Muscle layer of colon (tissue), 2 donors: Measurements from ENCODE around the gene RRAD.
"Not testable (repeated sequence)": the region's sequence is repeated elsewhere in the genome, so short reads cannot be mapped to it uniquely, and the experiment has no call there.

Experiments
- H3K27ac ChIP-seq: one replicate; pipeline ENCODE4 v1.7.0; 2013; ENCODE audit warnings: low read depth, mild to moderate bottlenecking, low read length, moderate library complexity
- H3K27me3 ChIP-seq, 2 donors: one replicate each; pipeline ENCODE4 v1.7.0; 2013; ENCODE audit warnings: low read length in 2 of 2, mild to moderate bottlenecking in 2 of 2; ENCODE audit not compliant: insufficient read depth in 2 of 2, control insufficient read depth in 1 of 2
- H3K36me3 ChIP-seq: one replicate; pipeline ENCODE4 v1.7.0; 2013; ENCODE audit warnings: mild to moderate bottlenecking, low read length; ENCODE audit not compliant: insufficient read depth
- H3K4me1 ChIP-seq: one replicate; pipeline ENCODE4 v1.7.0; 2013; ENCODE audit warnings: mild to moderate bottlenecking, low read length; ENCODE audit not compliant: insufficient read depth
- H3K4me3 ChIP-seq, 2 donors: one replicate each; pipeline ENCODE4 v1.7.0; 2013; ENCODE audit warnings: low read length in 2 of 2, low read depth in 1 of 2, mild to moderate bottlenecking in 1 of 2, moderate library complexity in 1 of 2
- H3K9ac ChIP-seq: one replicate; pipeline ENCODE4 v1.7.0; 2013; ENCODE audit warnings: low read length
- H3K9me3 ChIP-seq: one replicate; pipeline ENCODE4 v1.7.0; 2013; ENCODE audit warnings: mild to moderate bottlenecking, low read length
- donor health status: abdominal sarcoma.
- donor health status: Adenocarcinoma of cecum.

The RRAD gene

GRCh38 chr16:66959704-66960161 is 34.4 kb upstream of the RRAD start:
- no peaks in the 10 kb centered on the region for H3K9me3 ChIP-seq
- H3K36me3 ChIP-seq = no peaks in the 10 kb centered on the region
- no peak overlapping the region for H3K9ac ChIP-seq
- H3K27ac ChIP-seq = no peak overlapping the region
- no peaks in the 10 kb centered on the region for H3K4me1 ChIP-seq
- H3K27me3 ChIP-seq = no peaks in the 10 kb centered on the region
- no peak overlapping the region for H3K4me3 ChIP-seq

GRCh38 chr16:66958857-66959703 is 33.7 kb upstream of the RRAD start:
- Histone ChIP-seq H3K9me3 (no peaks in the 10 kb centered on the region), H3K27ac (no peak overlapping the region), H3K4me1 (no peaks in the 10 kb centered on the region), H3K9ac (no peak overlapping the region), H3K4me3 (no peak overlapping the region), H3K27me3 (no peaks in the 10 kb centered on the region), H3K36me3 (no peaks in the 10 kb centered on the region)

DNA sequence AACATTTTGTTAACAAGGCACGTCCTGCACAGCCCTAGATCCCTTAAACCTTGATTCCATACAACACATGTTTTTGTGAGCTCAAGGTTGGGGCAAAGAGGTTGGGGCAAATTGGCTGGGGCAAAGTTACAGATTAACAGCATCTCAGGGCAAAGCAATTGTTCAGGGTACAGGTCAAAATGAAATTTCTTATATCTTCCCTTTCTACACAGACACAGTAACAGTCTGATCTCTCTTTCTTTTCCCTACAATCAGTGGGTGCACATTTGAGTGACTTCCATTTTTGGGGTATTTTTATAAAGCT is 30.8 kb upstream of the RRAD start:
- not testable (repeated sequence) for H3K27ac ChIP-seq, H3K9ac ChIP-seq, H3K9me3 ChIP-seq, H3K36me3 ChIP-seq, H3K4me1 ChIP-seq, H3K4me3 ChIP-seq
- H3K27me3 ChIP-seq = peaks cover 6 to 11% of the 10 kb centered on the region in 2 donors

DNA sequence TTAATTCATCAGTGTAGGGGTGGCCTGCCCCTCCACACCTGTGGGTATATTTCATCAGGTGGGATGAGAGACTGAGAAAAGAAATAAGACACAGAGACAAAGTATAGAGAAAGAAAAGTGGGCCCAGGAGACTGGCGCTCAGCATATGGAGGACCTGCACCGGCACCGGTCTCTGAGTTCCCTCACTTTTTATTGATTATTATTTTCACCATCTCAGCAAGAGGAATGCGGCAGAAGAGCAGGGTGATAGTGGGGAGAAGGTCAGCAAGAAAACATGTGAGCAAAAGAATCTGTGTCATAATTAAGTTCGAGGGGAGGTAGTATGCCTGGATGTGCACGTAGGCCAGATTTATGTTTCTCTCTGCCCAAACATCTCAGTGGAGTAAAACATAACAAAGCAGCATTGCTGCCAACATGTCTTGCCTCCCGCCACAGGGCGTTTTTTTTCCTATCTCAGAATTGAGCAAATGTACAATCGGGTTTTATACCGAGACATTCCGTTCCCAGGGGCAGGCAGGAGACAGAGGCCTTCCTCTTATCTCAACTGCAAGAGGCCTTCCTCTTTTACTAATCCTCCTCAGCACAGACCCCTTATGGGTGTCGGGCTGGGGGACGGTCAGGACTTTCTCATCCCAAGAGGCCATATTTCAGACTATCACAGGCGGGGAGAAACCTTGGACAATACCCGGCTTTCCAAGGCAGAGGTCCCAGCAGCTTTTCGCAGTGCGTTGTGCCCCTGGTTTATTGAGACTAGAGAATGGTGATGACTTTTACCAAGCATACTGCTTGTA is 30.2 kb upstream of the RRAD start:
- not testable (repeated sequence) for H3K27ac ChIP-seq, H3K4me3 ChIP-seq, H3K4me1 ChIP-seq, H3K9me3 ChIP-seq, H3K36me3 ChIP-seq, H3K9ac ChIP-seq
- peaks cover 6 to 13% of the 10 kb centered on the region in 2 donors for H3K27me3 ChIP-seq

- no peaks in the 10 kb centered on the region for H3K36me3 ChIP-seq
- no peak overlapping the region for H3K4me3 ChIP-seq
- H3K9ac ChIP-seq = no peak overlapping the region
- no peaks in the 10 kb centered on the region for H3K4me1 ChIP-seq
- peaks cover 4% of the 10 kb centered on the region for H3K9me3 ChIP-seq
- no peak overlapping the region for H3K27ac ChIP-seq
- peaks cover 12 to 13% of the 10 kb centered on the region in 2 donors for H3K27me3 ChIP-seq
These were observed 28.8 kb upstream of the RRAD start for GRCh38 chr16:66954097-66954659.

GRCh38 chr16:66953462-66954096 is 28.2 kb upstream of the RRAD start:
- H3K27ac ChIP-seq = no peak overlapping the region
- H3K36me3 ChIP-seq = no peaks in the 10 kb centered on the region
- H3K9me3 ChIP-seq = peaks cover 4% of the 10 kb centered on the region
- H3K4me1 ChIP-seq = no peaks in the 10 kb centered on the region
- H3K4me3 ChIP-seq = no peak overlapping the region
- no peak overlapping the region for H3K9ac ChIP-seq
- H3K27me3 ChIP-seq = peaks cover 13 to 15% of the 10 kb centered on the region in 2 donors

DNA sequence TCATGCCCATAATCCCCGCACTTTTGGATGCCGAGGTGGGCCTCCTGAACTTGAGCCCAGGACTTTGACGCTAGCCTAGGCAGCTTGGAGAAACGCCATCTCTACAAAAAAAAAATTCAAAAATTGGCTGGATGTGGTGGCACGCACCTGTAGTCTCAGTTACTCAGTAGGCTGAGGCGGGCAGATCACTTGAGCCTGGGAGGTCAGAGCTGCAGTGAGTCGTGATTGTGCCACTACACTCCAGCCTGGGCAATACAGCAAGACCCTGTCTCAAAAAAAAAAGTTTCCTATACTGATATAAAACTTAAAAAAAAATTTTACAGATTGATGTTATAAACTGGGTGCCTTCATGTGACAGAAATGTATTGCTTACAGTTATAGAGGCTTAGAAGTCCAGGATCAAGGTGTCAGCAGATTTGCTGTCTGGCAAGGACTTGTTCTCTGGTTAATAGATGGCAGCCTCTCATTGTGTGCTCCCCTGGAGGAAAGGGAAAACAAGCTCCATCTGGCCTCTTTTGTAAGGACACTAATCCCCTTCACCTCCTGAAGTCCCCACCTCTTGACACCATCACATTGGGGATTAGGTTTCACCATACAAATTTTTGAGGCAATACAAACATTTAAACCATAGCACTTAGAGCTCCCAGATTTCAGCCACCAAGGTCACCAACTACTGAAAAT is 27.2 kb upstream of the RRAD start:
- Histone ChIP-seq H3K36me3 (no peaks in the 10 kb centered on the region), H3K9ac (no peak overlapping the region), H3K27me3 (peaks cover 13 to 15% of the 10 kb centered on the region in 2 donors), H3K4me3 (no peak overlapping the region), H3K9me3 (peaks cover 4% of the 10 kb centered on the region), H3K27ac (no peak overlapping the region), H3K4me1 (no peaks in the 10 kb centered on the region)

DNA sequence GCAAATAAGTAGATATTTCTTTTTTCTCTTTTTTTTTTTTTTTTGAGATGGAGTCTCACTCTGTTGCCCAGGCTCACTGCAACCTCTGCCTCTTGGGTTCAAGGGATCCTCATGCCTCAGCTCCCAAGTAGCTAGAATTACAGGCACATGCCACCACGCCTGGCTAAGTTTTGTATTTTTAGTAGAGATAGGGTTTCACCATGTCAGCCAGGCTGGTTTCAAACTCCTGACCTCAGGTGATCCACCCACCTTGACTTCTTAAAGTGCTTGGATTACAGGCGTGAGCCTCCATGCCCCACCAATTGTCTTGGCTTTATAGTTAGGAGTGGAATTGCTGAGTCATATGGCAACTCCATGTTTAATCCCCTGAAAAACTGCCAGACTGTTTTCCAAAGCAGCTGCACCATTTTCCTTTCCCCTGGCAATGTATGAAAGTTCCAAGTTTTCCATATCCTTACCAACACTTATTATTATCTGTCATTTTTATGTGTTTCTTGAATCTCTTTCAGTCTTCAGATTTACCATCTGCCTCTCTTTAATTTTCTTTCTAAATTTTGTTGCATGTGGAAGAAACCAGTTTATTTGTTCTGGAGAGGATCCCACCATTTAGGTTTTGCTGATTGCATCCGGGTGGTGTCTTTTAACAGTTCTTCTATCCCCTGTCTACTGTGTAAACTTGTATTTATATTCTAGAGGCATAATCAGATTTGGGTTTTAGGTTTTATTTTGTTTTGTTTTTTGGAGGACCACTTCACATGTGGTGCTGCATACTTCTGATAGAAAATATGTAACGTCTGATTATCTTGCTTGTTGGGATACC is 25.8 kb upstream of the RRAD start:
- H3K9ac ChIP-seq = no peak overlapping the region
- peaks cover 4% of the 10 kb centered on the region for H3K9me3 ChIP-seq
- H3K4me3 ChIP-seq = no peak overlapping the region
- no peaks in the 10 kb centered on the region for H3K36me3 ChIP-seq
- peaks cover 4% of the 10 kb centered on the region for H3K4me1 ChIP-seq
- peaks cover 13 to 15% of the 10 kb centered on the region in 2 donors for H3K27me3 ChIP-seq
- no peak overlapping the region for H3K27ac ChIP-seq

DNA sequence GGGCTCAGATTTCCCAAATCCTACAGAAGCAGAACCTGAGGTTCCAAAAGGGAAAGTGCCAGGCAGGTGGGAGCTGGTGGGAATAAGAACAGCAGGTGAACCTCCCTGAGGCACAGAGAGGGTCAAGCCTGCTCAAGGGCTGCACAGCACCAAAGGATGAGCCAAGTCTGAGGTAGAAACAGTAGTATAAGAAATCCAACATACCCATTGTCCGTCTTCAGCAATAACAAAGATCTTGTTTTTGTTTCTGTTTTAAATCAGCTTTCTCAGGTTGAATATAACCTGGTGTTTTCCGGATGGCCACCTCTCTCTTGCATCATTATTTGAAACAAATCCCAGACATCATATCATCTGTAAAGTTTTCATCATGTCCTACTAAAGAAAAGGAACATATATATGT is 25.1 kb upstream of the RRAD start:
- H3K36me3 ChIP-seq = no peaks in the 10 kb centered on the region
- H3K9me3 ChIP-seq = peaks cover 4% of the 10 kb centered on the region
- no peak overlapping the region for H3K4me3 ChIP-seq
- peaks cover 4% of the 10 kb centered on the region for H3K4me1 ChIP-seq
- H3K27ac ChIP-seq = no peak overlapping the region
- peaks cover 13 to 15% of the 10 kb centered on the region in 2 donors for H3K27me3 ChIP-seq
- no peak overlapping the region for H3K9ac ChIP-seq

DNA sequence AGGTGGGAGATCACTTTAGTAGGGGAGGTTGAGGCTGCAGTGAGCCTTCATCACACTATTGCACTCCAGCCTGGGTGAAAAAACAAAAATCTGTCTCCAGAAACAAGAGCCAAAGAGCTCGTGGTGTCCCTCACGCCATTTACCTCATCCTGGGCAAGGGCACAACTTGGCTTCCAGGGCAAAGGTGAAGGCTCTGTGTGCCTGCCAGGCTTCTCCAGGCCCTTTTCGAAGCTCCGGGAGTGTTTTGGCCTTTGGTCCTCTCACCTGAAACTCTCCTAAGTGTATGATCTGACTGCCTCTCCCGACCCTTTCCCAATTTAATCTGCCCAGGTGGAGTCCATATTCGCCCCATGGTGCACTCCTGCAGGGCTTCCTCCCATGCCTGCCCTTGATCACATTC is 24.1 kb upstream of the RRAD start:
- no peak overlapping the region for H3K9ac ChIP-seq
- H3K9me3 ChIP-seq = peaks cover 4% of the 10 kb centered on the region
- peaks cover 13 to 15% of the 10 kb centered on the region in 2 donors for H3K27me3 ChIP-seq
- H3K36me3 ChIP-seq = no peaks in the 10 kb centered on the region
- no peak overlapping the region for H3K27ac ChIP-seq
- H3K4me1 ChIP-seq = peaks cover 4% of the 10 kb centered on the region
- no peak overlapping the region for H3K4me3 ChIP-seq
